Natural killer cell treated with Interleukin-12 subunit alpha and Interleukin-12 subunit beta and Interleukin-15 and Interleukin-18, amount 100 ng/mL, for 72 hours (primary cell): ENCODE measurements around the gene ADCY9. TPM values are rescaled to one million over a fixed set of nuclear protein-coding genes. Genes with fewer than 3 reads are reported as not detected.
A peak's percentile ranks its signal among the peaks of the same experiment; 100 is the strongest.
"Not testable (repeated sequence)": the region's sequence is repeated elsewhere in the genome, so short reads cannot be mapped to it uniquely, and the experiment has no call there.

Source experiments
- ATAC-seq, 2 donors: fragments of 150-1000 bp; cut with Tn5 transposase in 1 of 2; sonication (Bioruptor Pico), chemical (Tn5 transposase) in 1 of 2; 2 replicates each; pipeline ENCODE4 v1.10.0; 2021
- DNase-seq: peaks from one replicate; pipeline ENCODE4 v3.0.0; 2022; ENCODE audit warnings: low spot score
- H3K27ac Mint-ChIP-seq, 2 donors: 1 replicate in 1 of 2; 2 replicates in 1 of 2; pipeline ENCODE4 v1.8.0; 2022; ENCODE audit warnings: mixed read lengths in 2 of 2, mild to moderate bottlenecking in 1 of 2, moderate library complexity in 1 of 2
- H3K27me3 Mint-ChIP-seq, 2 donors: 1 replicate in 1 of 2; 2 replicates in 1 of 2; pipeline ENCODE4 v1.8.0; 2022; ENCODE audit warnings: mixed read lengths in 2 of 2
- H3K36me3 Mint-ChIP-seq: one replicate; pipeline ENCODE4 v1.8.0; 2022; ENCODE audit warnings: mixed read lengths
- H3K4me1 Mint-ChIP-seq, 2 donors: 1 replicate in 1 of 2; 2 replicates in 1 of 2; pipeline ENCODE4 v1.8.0; 2022; ENCODE audit warnings: low read depth in 2 of 2, mixed read lengths in 2 of 2, mild to moderate bottlenecking in 1 of 2
- H3K4me3 Mint-ChIP-seq: one replicate; pipeline ENCODE4 v1.8.0; 2022; ENCODE audit warnings: mixed read lengths
- H3K9me3 Mint-ChIP-seq: 2 replicates; pipeline ENCODE4 v1.8.0; 2022; ENCODE audit warnings: mixed read lengths
- total RNA-seq, 2 donors: library from RNA; stranded (reverse); gene quantifications; one replicate each; pipeline ENCODE4 v1.2.3, GENCODE V29; 2022

The ADCY9 gene
- total RNA-seq, 2 donors from 2014 or later = 11.1 to 23.6 TPM

DNA sequence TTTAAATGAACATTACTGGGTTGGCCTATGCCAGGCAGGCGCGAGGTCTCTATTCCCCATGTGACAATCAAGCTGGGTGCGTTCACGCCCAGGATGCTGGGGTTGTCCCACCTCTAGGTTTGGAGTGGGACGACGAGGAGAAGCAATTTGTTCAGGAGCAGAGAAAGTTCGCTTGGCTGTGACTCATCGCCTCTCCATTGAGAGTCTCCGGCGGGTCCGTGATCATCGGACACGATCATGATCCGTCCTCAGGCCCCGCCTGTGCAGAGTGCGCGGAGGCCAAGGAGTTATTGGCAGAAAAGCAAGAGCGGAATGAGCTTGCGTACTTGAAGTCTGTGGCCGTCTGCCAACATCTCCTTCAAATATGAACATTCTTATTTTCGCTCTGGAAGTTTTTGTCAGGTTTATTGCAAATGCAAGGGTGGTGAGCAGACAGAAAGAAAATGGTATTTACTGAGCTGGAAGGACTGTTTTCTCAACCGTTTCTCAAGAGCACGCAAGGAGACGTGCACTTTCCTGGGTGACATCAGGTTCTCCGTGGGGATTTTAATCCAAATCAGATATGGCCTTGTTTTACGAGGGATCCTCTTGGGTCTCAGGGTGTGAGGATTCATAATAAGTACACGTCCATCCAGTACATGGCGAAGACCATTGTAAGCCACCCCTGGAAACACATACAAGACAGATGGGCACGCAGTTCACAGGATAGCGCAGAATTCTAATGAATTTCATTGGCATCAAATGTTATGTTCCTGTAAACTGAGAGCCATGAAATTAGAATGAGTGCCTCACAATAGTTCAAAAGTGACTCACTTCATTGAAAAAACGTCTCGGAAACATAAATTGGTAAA lies 165.7 kb downstream of the ADCY9 start:
- ATAC-seq (no peak), DNase-seq (no peak)
- Mint-ChIP-seq H3K27me3 (peaks cover 5 to 7% of the 10 kb centered on the region in 2 donors), H3K4me3 (no peak overlapping the region), H3K4me1 (no peaks in the 10 kb centered on the region), H3K9me3 (no peaks in the 10 kb centered on the region), H3K27ac (no peak overlapping the region), H3K36me3 (no peaks in the 10 kb centered on the region)

DNA sequence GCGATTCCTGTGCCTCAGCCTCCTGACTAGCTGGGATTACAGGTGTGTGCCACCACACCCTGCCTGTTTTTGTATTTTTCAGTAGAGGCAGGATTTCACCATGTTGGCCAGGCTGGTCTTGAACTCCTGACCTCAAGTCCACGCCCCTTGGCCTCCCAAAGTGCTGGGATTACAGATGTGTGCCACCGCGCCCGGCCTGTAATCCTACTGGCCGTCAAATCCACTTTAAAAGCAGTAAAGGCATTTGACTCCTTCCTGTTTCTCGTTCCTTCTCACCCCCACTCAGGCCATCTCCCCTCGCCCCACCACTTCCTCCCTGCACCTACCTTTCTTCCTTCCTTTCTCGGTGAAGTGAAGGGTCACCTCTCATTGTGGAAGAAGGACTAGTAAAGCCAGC lies 166.3 kb downstream of the ADCY9 start:
- Mint-ChIP-seq H3K4me1 (no peaks in the 10 kb centered on the region), H3K27me3 (peaks cover 5 to 7% of the 10 kb centered on the region in 2 donors), H3K27ac (no peak overlapping the region), H3K4me3 (no peak overlapping the region), H3K36me3 (no peaks in the 10 kb centered on the region), H3K9me3 (no peaks in the 10 kb centered on the region)
- DNase-seq (no peak), ATAC-seq (no peak)

GRCh38 chr16:3949287-3949686 lies 167.0 kb downstream of the ADCY9 start:
- Mint-ChIP-seq H3K27me3 (peaks cover 2% of the 10 kb centered on the region in 2 donors), H3K4me3 (no peak overlapping the region), H3K27ac (no peak overlapping the region), H3K4me1 (no peaks in the 10 kb centered on the region), H3K9me3 (no peaks in the 10 kb centered on the region), H3K36me3 (no peaks in the 10 kb centered on the region)
- DNase-seq (no peak), ATAC-seq (no peak)

DNA sequence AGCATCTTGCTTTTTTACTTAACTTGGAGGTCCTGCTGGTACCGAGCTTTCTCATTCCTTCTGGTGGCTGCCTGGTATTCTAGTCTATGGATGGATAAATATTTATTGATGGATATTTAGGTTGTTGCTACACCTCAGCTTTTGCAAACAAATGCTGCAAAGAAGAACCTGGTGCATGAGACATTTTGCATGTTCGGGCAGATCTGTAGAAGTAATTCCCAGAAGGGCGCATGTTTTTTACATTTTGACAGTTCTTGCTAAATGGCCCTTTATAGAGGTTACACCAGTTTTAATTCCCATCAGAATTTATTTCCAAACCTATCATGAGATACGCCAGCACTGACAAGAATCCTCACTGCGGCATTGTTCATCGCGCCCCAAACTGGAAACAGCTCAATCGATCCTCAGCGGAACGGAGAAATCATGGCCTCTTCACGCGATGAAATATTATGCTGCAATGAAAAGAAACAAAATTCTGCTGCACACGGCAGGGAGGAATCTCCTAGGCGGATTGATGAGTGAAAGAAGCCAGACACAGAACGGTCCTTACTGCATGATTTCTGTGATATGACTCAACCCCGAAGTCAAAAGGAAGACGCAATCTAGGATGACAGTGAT lies 167.8 kb downstream of the ADCY9 start:
- ATAC-seq = no peak
- no peaks in the 10 kb centered on the region for H3K36me3 Mint-ChIP-seq
- H3K27ac Mint-ChIP-seq = no peak overlapping the region
- no peak for DNase-seq
- H3K27me3 Mint-ChIP-seq = peaks cover 0 to 2% of the 10 kb centered on the region in 2 donors
- no peaks in the 10 kb centered on the region for H3K9me3 Mint-ChIP-seq
- no peaks in the 10 kb centered on the region for H3K4me1 Mint-ChIP-seq
- H3K4me3 Mint-ChIP-seq = no peak overlapping the region

GRCh38 chr16:3946604-3947180 lies 169.6 kb downstream of the ADCY9 start:
- ATAC-seq (no peak), DNase-seq (peak; percentile 50)
- Mint-ChIP-seq H3K27me3 (peaks cover 0 to 2% of the 10 kb centered on the region in 2 donors), H3K27ac (no peak overlapping the region), H3K4me1 (no peaks in the 10 kb centered on the region), H3K9me3 (no peaks in the 10 kb centered on the region), H3K4me3 (no peak overlapping the region), H3K36me3 (no peaks in the 10 kb centered on the region)

GRCh38 chr16:3945751-3946603 lies 170.3 kb downstream of the ADCY9 start:
- no peak overlapping the region for H3K4me3 Mint-ChIP-seq
- H3K27me3 Mint-ChIP-seq = peaks cover 0 to 2% of the 10 kb centered on the region in 2 donors
- no peak for DNase-seq
- H3K9me3 Mint-ChIP-seq = no peaks in the 10 kb centered on the region
- no peaks in the 10 kb centered on the region for H3K4me1 Mint-ChIP-seq
- no peaks in the 10 kb centered on the region for H3K36me3 Mint-ChIP-seq
- H3K27ac Mint-ChIP-seq = no peak overlapping the region
- no peak for ATAC-seq

GRCh38 chr16:3944457-3944856 lies 171.8 kb downstream of the ADCY9 start:
- not testable (repeated sequence) for H3K9me3 Mint-ChIP-seq, DNase-seq, H3K27ac Mint-ChIP-seq, H3K27me3 Mint-ChIP-seq, H3K4me1 Mint-ChIP-seq, H3K4me3 Mint-ChIP-seq, H3K36me3 Mint-ChIP-seq, ATAC-seq

DNA sequence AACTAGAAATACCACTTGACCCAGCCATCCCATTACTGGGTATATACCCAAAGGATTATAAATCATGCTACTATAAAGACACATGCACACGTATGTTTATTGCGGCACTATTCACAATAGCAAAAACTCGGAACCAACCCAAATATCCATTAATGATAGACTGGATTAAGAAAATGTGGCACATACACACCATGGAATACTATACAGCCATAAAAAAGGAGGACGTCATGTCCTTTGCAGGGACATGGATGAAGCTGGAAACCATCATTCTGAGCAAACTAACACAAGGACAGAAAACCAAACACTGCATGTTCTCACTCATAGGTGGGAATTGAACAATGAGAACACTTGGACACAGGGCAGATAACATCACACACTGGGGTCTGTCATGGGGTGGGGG lies 174.1 kb downstream of the ADCY9 start:
- not testable (repeated sequence) for H3K36me3 Mint-ChIP-seq, H3K9me3 Mint-ChIP-seq, H3K4me1 Mint-ChIP-seq, DNase-seq, H3K27me3 Mint-ChIP-seq, ATAC-seq, H3K27ac Mint-ChIP-seq, H3K4me3 Mint-ChIP-seq

DNA sequence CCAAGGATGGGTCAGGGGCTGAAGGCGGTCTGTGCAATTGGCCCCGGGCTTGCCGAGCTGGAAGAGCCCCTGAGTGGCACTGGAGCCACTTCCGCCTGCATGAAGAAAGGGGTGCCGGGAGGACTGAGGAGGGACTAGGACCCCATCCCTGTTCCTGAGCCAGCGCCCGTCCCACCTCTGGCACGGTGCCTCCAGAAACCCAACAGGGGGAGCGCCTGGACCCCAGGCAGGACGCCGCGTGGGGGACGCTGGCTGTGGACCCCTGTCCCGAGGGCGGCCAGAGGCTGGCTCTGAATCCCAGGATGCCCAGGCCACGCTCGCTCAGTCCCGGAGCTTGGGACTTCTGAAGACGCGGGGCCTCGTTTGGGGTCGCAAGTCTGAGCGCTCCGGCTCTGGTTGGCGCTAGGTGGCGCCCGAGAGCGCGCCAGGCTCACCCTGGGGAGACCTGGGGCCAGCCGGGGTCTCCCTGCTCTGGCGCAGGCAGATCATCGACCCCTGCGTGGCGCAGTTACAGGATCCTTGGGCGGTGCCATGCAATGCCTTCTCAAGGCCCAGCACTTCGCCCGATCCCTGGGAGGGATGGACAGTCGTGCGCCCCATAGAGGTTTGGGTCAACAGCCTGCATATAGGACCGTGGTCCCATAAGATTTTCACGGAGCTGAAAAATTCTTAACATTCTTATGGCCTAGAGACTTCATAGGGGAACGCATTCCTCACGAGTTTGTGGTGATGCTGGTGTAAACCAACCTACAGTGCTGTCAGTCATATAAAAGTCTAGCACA lies 177.2 kb downstream of the ADCY9 start:
- H3K4me1 Mint-ChIP-seq = no peaks in the 10 kb centered on the region
- H3K36me3 Mint-ChIP-seq = no peaks in the 10 kb centered on the region
- peaks cover 0 to 3% of the 10 kb centered on the region in 2 donors for H3K27me3 Mint-ChIP-seq
- H3K27ac Mint-ChIP-seq = no peak overlapping the region
- peak; percentile 80 for ATAC-seq
- no peak overlapping the region for H3K4me3 Mint-ChIP-seq
- H3K9me3 Mint-ChIP-seq = no peaks in the 10 kb centered on the region
- peak; percentile 49 for DNase-seq

- Mint-ChIP-seq H3K4me1 (no peaks in the 10 kb centered on the region), H3K27me3 (peaks cover 0 to 3% of the 10 kb centered on the region in 2 donors), H3K27ac (no peak overlapping the region), H3K4me3 (no peak overlapping the region), H3K36me3 (no peaks in the 10 kb centered on the region), H3K9me3 (no peaks in the 10 kb centered on the region)
- DNase-seq (no peak), ATAC-seq (no peak)
These were observed 177.8 kb downstream of the ADCY9 start for GRCh38 chr16:3938471-3938842.

DNA sequence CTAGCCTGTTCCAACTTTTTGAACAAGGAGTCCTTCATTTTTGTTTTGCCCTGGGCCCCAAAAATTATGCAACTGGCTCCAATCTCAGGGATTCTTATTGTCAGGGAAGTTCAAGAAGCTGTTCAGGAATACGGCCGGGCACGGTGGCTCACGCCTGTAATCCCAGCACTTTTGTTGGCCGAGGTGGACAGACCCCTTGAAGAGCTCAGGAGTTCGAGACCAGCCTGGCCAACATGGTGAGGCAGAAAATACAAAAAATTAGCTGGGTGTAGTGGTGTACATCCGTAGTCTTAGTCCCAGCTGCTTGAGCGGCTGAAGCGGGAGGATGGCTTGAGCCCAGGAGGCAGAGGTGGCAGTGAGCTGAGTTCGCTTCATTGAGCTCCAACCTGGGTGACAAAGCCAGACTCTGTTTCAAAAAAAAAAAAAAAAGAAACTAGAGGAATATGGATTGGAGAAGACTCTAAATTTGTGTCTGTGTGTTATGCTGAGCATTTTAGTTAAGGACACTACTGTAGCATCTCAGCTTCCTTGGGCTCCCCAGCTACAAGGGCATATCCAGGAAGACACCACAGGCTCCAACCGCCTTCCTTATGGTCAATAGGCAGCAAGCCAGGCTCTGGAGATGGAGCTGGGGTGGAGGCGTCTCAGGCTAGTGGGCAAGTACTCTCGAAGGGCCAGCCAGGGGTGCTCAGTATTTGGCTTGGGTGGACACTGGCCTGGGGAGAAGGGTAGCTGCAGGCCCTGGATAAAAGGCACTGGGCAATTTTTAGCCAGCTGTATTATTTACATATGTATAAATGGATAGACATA lies 179.0 kb downstream of the ADCY9 start:
- ATAC-seq (no peak), DNase-seq (peak; percentile 32)
- Mint-ChIP-seq H3K27ac (no peak overlapping the region), H3K4me3 (no peak overlapping the region), H3K27me3 (peaks cover 0 to 3% of the 10 kb centered on the region in 2 donors), H3K4me1 (no peaks in the 10 kb centered on the region), H3K36me3 (no peaks in the 10 kb centered on the region), H3K9me3 (no peaks in the 10 kb centered on the region)

GRCh38 chr16:3935921-3936320 lies 180.3 kb downstream of the ADCY9 start:
- no peak overlapping the region for H3K4me3 Mint-ChIP-seq
- no peaks in the 10 kb centered on the region for H3K36me3 Mint-ChIP-seq
- no peaks in the 10 kb centered on the region for H3K9me3 Mint-ChIP-seq
- DNase-seq (no peak), ATAC-seq (no peak)
- peaks cover 0 to 3% of the 10 kb centered on the region in 2 donors for H3K27me3 Mint-ChIP-seq
- H3K4me1 Mint-ChIP-seq = no peaks in the 10 kb centered on the region
- no peak overlapping the region for H3K27ac Mint-ChIP-seq
